SH-SY5Y (cell line): ENCODE measurements around the gene IGFL3.

Experiments used
- GATA2 ChIP-seq: IDR thresholded peaks from 2 replicates; pipeline ENCODE4 v1.6.1; 2011; ENCODE audit warnings: mild to moderate bottlenecking, low read depth, low read length
- GATA3 ChIP-seq: IDR thresholded peaks from 2 replicates; pipeline ENCODE4 v1.6.1; 2011; ENCODE audit warnings: low read depth, mild to moderate bottlenecking, low read length, moderate library complexity

DNA sequence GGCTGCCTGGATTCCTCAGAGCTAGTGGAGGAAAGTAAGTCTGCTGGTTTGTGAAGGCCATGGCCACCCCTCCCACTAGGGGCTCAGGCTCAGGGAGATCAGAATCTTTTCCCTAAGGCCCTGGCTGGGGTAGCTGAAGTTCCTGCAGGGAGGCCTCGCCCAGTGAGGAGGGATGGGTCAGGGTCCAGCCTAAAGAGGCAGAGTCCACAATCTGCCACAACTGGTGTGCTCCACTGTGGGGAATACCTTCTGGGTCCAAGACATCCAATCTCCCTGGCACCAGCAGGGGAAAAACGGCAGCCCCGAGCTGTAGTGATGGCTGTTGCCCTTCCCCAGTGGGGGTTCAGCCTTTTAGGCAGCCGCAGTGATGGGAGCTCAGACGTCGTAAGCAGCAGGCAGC is 23.2 kb downstream of the IGFL3 start:
- TF ChIP-seq GATA3 (no peak), GATA2 (no peak)
